GM12878 (cell line): ENCODE results near the gene CLEC2B.

ENCODE experiments used
- PAX8 ChIP-seq: fragments of 450-650 bp; IDR thresholded peaks from 2 replicates; pipeline ENCODE4 v1.6.1; 2017; ENCODE audit warnings: mild to moderate bottlenecking, moderate library complexity
- TF ChIP-seq, protein P1 (sequence below): fragments of 450-650 bp; IDR thresholded peaks from 2 replicates; pipeline ENCODE4 v1.6.1; 2018; ENCODE audit warnings: borderline replicate concordance, mild to moderate bottlenecking; ENCODE audit not compliant: partially characterized antibody
- TF ChIP-seq, protein P2 (sequence below), 3 experiments: IDR thresholded peaks in 2 of 3; conservative IDR thresholded peaks in 1 of 3; 2 replicates each; pipeline ENCODE4 v1.5.1; 2011; ENCODE audit warnings: low read depth in 3 of 3, low read length in 3 of 3, mild to moderate bottlenecking in 3 of 3, control low read depth in 2 of 3, moderate library complexity in 2 of 3, inconsistent platforms in 1 of 3, mixed read lengths in 1 of 3; ENCODE audit not compliant: control insufficient read depth in 2 of 3, insufficient read depth in 1 of 3; ENCODE audit errors: extremely low read depth in 1 of 3
- TF ChIP-seq, protein P3 (sequence below): fragments of 450-650 bp; formaldehyde crosslinking; IDR thresholded peaks from 2 replicates; pipeline ENCODE4 v1.5.0; 2022; ENCODE audit warnings: mild to moderate bottlenecking, missing genetic modification characterization

DNA sequence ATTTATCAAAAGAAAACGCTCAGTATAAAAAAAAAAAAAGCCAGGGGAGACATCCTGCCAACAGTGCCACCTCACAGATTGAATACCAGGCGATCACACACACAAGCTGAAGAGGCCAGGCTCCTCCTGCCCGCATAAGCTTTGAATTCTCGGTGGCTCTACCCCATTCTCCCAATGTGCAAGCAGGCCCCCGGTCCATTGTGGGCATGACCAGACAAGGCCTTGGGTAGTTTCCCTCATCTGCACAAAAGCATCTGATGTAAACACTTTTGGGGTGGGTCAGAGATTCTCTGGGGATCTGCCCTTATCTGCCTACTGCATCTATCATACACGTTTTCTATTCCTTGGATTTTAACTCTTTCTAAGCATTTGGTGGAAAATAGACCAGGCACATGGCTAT, 28.4 kb upstream of the CLEC2B start:
- TF ChIP-seq, protein P1, sequence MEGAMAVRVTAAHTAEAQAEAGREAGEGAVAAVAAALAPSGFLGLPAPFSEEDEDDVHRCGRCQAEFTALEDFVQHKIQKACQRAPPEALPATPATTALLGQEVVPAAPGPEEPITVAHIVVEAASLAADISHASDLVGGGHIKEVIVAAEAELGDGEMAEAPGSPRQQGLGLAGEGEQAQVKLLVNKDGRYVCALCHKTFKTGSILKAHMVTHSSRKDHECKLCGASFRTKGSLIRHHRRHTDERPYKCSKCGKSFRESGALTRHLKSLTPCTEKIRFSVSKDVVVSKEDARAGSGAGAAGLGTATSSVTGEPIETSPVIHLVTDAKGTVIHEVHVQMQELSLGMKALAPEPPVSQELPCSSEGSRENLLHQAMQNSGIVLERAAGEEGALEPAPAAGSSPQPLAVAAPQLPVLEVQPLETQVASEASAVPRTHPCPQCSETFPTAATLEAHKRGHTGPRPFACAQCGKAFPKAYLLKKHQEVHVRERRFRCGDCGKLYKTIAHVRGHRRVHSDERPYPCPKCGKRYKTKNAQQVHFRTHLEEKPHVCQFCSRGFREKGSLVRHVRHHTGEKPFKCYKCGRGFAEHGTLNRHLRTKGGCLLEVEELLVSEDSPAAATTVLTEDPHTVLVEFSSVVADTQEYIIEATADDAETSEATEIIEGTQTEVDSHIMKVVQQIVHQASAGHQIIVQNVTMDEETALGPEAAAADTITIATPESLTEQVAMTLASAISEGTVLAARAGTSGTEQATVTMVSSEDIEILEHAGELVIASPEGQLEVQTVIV = no peak
- TF ChIP-seq, protein P2, sequence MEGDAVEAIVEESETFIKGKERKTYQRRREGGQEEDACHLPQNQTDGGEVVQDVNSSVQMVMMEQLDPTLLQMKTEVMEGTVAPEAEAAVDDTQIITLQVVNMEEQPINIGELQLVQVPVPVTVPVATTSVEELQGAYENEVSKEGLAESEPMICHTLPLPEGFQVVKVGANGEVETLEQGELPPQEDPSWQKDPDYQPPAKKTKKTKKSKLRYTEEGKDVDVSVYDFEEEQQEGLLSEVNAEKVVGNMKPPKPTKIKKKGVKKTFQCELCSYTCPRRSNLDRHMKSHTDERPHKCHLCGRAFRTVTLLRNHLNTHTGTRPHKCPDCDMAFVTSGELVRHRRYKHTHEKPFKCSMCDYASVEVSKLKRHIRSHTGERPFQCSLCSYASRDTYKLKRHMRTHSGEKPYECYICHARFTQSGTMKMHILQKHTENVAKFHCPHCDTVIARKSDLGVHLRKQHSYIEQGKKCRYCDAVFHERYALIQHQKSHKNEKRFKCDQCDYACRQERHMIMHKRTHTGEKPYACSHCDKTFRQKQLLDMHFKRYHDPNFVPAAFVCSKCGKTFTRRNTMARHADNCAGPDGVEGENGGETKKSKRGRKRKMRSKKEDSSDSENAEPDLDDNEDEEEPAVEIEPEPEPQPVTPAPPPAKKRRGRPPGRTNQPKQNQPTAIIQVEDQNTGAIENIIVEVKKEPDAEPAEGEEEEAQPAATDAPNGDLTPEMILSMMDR (IDR thresholded peaks at IDR 0.05 in 2 of 3, conservative IDR thresholded peaks at IDR 0.05 in 1 of 3; ENCODE audit: control insufficient read depth in 2 of 3, extremely low read depth in 1 of 3, insufficient read depth in 1 of 3, low read depth in 3 of 3, low read length in 3 of 3) = no peak
- no peak for TF ChIP-seq PAX8
- TF ChIP-seq, protein P3, sequence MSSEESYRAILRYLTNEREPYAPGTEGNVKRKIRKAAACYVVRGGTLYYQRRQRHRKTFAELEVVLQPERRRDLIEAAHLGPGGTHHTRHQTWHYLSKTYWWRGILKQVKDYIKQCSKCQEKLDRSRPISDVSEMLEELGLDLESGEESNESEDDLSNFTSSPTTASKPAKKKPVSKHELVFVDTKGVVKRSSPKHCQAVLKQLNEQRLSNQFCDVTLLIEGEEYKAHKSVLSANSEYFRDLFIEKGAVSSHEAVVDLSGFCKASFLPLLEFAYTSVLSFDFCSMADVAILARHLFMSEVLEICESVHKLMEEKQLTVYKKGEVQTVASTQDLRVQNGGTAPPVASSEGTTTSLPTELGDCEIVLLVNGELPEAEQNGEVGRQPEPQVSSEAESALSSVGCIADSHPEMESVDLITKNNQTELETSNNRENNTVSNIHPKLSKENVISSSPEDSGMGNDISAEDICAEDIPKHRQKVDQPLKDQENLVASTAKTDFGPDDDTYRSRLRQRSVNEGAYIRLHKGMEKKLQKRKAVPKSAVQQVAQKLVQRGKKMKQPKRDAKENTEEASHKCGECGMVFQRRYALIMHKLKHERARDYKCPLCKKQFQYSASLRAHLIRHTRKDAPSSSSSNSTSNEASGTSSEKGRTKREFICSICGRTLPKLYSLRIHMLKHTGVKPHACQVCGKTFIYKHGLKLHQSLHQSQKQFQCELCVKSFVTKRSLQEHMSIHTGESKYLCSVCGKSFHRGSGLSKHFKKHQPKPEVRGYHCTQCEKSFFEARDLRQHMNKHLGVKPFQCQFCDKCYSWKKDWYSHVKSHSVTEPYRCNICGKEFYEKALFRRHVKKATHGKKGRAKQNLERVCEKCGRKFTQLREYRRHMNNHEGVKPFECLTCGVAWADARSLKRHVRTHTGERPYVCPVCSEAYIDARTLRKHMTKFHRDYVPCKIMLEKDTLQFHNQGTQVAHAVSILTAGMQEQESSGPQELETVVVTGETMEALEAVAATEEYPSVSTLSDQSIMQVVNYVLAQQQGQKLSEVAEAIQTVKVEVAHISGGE (CRISPR knock-in tag) = no peak
